HepG2 (cell line): ENCODE measurements around the gene SAE1. TPM values are rescaled to one million over a fixed set of nuclear protein-coding genes. Genes with fewer than 3 reads are reported as not detected.

ENCODE experiments used
- CEBPB ChIP-seq: IDR thresholded peaks from 2 replicates; pipeline ENCODE4 v1.6.1; 2011; ENCODE audit warnings: low read depth, low read length, improper control_type of control experiment, borderline replicate concordance
- ELF4 ChIP-seq: sonication (generic); formaldehyde crosslinking; IDR thresholded peaks from 2 replicates; pipeline ENCODE4 v1.5.0; 2020; ENCODE audit warnings: missing genetic modification reagents, mild to moderate bottlenecking, moderate library complexity, borderline replicate concordance
- HOXA3 ChIP-seq: sonication (generic); formaldehyde crosslinking; IDR thresholded peaks from 2 replicates; pipeline ENCODE4 v1.5.0; 2020; ENCODE audit warnings: missing genetic modification reagents
- POLR2A ChIP-seq, 2 experiments: IDR thresholded peaks; 2 replicates each; pipeline ENCODE4 v1.6.1; 2011; ENCODE audit warnings: low read depth in 2 of 2, low read length in 2 of 2, mild to moderate bottlenecking in 1 of 2, moderate library complexity in 1 of 2; ENCODE audit not compliant: insufficient read depth in 1 of 2
- POLR2AphosphoS5 ChIP-seq: IDR thresholded peaks from 2 replicates; pipeline ENCODE4 v1.6.1; 2012; ENCODE audit warnings: low read depth, low read length
- SCMH1 ChIP-seq: sonication (generic); formaldehyde crosslinking; IDR thresholded peaks from 2 replicates; pipeline ENCODE4 v1.9.0; 2021; ENCODE audit warnings: missing genetic modification reagents, mild to moderate bottlenecking, borderline replicate concordance
- ZMAT3 ChIP-seq: sonication (generic); formaldehyde crosslinking; conservative IDR thresholded peaks from 2 replicates; pipeline ENCODE4 v1.7.0; 2021; ENCODE audit warnings: missing genetic modification reagents
- ZNF282 ChIP-seq: fragments of 450-650 bp; IDR thresholded peaks from 2 replicates; pipeline ENCODE4 v1.6.1; 2018; ENCODE audit not compliant: partially characterized antibody
- ZNF383 ChIP-seq: sonication (generic); formaldehyde crosslinking; IDR thresholded peaks from 2 replicates; pipeline ENCODE4 v1.4.0; 2020; ENCODE audit warnings: missing genetic modification reagents, mild to moderate bottlenecking, borderline replicate concordance
- ZNF570 ChIP-seq: sonication (generic); formaldehyde crosslinking; IDR thresholded peaks from 2 replicates; pipeline ENCODE4 v1.4.0; 2020; ENCODE audit warnings: mild to moderate bottlenecking, missing genetic modification reagents, borderline replicate concordance
- ZNF761 ChIP-seq: sonication (generic); formaldehyde crosslinking; conservative IDR thresholded peaks from 2 replicates; pipeline ENCODE4 v1.4.0; 2020; ENCODE audit warnings: mild to moderate bottlenecking, missing genetic modification reagents
- ZNF773 ChIP-seq: sonication (generic); formaldehyde crosslinking; IDR thresholded peaks from 2 replicates; pipeline ENCODE4 v1.4.0; 2020; ENCODE audit warnings: missing genetic modification reagents, borderline replicate concordance
- ZNF816 ChIP-seq: sonication (generic); formaldehyde crosslinking; IDR thresholded peaks from 2 replicates; pipeline ENCODE4 v1.8.0; 2022; ENCODE audit warnings: missing genetic modification reagents, mild to moderate bottlenecking, borderline replicate concordance
- polyA plus RNA-seq, 8 experiments: library from polyadenylated mRNA; depleted of rRNA in 3 of 8; stranded (reverse) in 7 of 8; unstranded in 1 of 8; fragments of >200 nt; fragmentation: Illumina TruSeq in 4 of 8; extraction: Trizol in 4 of 8; gene quantifications; 2 replicates each; pipeline versions ENCODE4 v1.2.1 to v1.2.3, GENCODE V29; 2011 to 2016; ENCODE audit warnings: low read depth in 4 of 8, missing spikeins in 1 of 8, mixed read lengths in 1 of 8; ENCODE audit not compliant: insufficient read depth in 1 of 8
- total RNA-seq, 5 experiments: library from RNA; depleted of rRNA; stranded (reverse); fragments of >200 nt; fragmentation: Illumina TruSeq; extraction: Trizol; gene quantifications; 2 replicates each; pipeline ENCODE4 v1.2.3, GENCODE V29; 2016; ENCODE audit warnings: low read depth in 1 of 5
- TF ChIP-seq, protein P1 (sequence below): sonication (generic); formaldehyde crosslinking; IDR thresholded peaks from 2 replicates; pipeline ENCODE4 v1.4.0; 2020; ENCODE audit warnings: missing genetic modification reagents, low read depth, mild to moderate bottlenecking, borderline replicate concordance
- TF ChIP-seq, protein P2 (sequence below): sonication (generic); formaldehyde crosslinking; IDR thresholded peaks from 2 replicates; pipeline ENCODE4 v1.5.1; 2020; ENCODE audit warnings: missing genetic modification reagents, mild to moderate bottlenecking, borderline replicate concordance
- TF ChIP-seq, protein P3 (sequence below): sonication (generic); formaldehyde crosslinking; IDR thresholded peaks from 2 replicates; pipeline ENCODE4 v1.5.0; 2020; ENCODE audit warnings: missing genetic modification reagents, mild to moderate bottlenecking, borderline replicate concordance
- TF ChIP-seq, protein P4 (sequence below): sonication (generic); formaldehyde crosslinking; IDR thresholded peaks from 2 replicates; pipeline ENCODE4 v1.5.0; 2020; ENCODE audit warnings: missing genetic modification reagents, mild to moderate bottlenecking, borderline replicate concordance
- TF ChIP-seq, protein P5 (sequence below): IDR thresholded peaks from 2 replicates; pipeline ENCODE4 v1.6.1; 2016; ENCODE audit warnings: missing compliant biosample characterization, missing genetic modification reagents, borderline replicate concordance

The SAE1 gene
- total and polyA plus RNA-seq, 2 of the 13 experiments (the other 11 are each of a cell fraction or from before 2014, with no cell fraction given) = 87.6 to 197 TPM

DNA sequence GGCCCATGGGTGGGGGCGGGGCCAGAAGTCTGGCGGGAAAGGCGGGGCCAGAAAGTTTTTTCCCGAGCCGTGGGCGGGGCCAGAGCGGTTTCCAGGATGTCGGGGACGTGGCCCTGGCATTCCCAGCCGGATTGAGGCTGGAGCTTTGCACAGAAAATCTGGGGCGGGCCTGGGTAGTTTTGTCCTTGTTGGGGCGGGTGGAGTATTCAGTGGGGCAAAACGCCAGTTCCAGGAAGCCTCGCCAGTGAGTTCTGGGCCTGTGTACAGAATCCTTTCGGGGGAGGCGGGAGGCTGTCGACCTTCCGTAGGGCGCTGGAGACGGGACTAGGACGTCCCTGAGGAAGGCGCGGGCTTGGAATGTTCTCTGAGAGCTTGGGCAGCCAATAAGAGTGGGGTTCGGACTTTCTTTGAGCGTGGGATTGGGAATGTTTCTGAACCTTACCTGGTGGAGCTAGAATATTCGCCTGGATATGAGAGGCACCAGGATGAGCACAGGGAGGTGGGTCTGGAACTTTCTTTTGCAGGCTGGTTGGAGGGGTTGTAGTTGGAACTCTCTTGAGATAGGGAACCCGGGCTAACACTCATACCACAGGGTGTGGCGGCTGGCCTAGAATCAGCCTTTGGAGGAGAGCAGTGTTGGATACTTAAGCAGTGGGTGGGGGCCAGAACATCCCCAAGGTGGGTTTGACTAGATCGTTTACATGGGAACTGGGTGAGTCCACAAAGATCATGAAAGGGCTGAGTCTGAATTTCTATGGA, 127.0 kb downstream of the SAE1 start (continued):
- TF ChIP-seq POLR2AphosphoS5 (peak; percentile 68), ZNF816 (no peak), ZNF761 (no peak), SCMH1 (no peak), POLR2A (IDR thresholded peaks at IDR 0.05; ENCODE audit: insufficient read depth in 1 of 2, low read depth in 2 of 2, low read length in 2 of 2) (peak; percentile 56 to 82), ZNF570 (0 out of 2 replicates have a peak, but pooled peaks have one; percentile 46), ZNF773 (peak; percentile 58; the same call in 1 of the 2 replicates), ZNF383 (CRISPR knock-in tag) (0 out of 2 replicates have a peak, but pooled peaks have one; percentile 78), ZNF282 (no peak), CEBPB (no peak), HOXA3 (CRISPR knock-in tag) (peak; percentile 6; the same call in 1 of the 2 replicates), ZMAT3 (CRISPR knock-in tag) (peak; percentile 53; the same call in 1 of the 2 replicates), ELF4 (CRISPR knock-in tag) (peak; percentile 51; the same call in 1 of the 2 replicates)
- TF ChIP-seq, protein P1, sequence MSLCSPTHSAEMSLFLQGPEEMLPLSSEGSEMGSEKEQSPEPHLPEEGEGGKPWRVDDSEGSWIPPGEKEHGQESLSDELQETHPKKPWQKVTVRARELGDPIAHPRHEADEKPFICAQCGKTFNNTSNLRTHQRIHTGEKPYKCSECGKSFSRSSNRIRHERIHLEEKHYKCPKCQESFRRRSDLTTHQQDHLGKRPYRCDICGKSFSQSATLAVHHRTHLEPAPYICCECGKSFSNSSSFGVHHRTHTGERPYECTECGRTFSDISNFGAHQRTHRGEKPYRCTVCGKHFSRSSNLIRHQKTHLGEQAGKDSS (CRISPR knock-in tag) = peak; percentile 15; the same call in 1 of the 2 replicates
- TF ChIP-seq, protein P2, sequence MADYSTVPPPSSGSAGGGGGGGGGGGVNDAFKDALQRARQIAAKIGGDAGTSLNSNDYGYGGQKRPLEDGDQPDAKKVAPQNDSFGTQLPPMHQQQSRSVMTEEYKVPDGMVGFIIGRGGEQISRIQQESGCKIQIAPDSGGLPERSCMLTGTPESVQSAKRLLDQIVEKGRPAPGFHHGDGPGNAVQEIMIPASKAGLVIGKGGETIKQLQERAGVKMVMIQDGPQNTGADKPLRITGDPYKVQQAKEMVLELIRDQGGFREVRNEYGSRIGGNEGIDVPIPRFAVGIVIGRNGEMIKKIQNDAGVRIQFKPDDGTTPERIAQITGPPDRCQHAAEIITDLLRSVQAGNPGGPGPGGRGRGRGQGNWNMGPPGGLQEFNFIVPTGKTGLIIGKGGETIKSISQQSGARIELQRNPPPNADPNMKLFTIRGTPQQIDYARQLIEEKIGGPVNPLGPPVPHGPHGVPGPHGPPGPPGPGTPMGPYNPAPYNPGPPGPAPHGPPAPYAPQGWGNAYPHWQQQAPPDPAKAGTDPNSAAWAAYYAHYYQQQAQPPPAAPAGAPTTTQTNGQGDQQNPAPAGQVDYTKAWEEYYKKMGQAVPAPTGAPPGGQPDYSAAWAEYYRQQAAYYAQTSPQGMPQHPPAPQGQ (CRISPR knock-in tag) = no peak
- TF ChIP-seq, protein P3, sequence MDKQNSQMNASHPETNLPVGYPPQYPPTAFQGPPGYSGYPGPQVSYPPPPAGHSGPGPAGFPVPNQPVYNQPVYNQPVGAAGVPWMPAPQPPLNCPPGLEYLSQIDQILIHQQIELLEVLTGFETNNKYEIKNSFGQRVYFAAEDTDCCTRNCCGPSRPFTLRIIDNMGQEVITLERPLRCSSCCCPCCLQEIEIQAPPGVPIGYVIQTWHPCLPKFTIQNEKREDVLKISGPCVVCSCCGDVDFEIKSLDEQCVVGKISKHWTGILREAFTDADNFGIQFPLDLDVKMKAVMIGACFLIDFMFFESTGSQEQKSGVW (CRISPR knock-in tag) = no peak
- TF ChIP-seq, protein P4, sequence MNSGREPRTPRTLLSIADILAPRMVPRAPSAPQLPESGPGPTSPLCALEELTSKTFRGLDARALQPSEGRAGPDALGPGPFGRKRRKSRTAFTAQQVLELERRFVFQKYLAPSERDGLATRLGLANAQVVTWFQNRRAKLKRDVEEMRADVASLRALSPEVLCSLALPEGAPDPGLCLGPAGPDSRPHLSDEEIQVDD (CRISPR knock-in tag) = no peak
- TF ChIP-seq, protein P5, sequence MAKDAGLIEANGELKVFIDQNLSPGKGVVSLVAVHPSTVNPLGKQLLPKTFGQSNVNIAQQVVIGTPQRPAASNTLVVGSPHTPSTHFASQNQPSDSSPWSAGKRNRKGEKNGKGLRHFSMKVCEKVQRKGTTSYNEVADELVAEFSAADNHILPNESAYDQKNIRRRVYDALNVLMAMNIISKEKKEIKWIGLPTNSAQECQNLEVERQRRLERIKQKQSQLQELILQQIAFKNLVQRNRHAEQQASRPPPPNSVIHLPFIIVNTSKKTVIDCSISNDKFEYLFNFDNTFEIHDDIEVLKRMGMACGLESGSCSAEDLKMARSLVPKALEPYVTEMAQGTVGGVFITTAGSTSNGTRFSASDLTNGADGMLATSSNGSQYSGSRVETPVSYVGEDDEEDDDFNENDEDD = no peak; the same call in 1 of the 2 replicates
